Ascending aorta (tissue), 2 donors: ENCODE results near the gene HEY2. TPM values are rescaled to one million over a fixed set of nuclear protein-coding genes. Genes with fewer than 3 reads are reported as not detected.
"Not testable (repeated sequence)": the region's sequence is repeated elsewhere in the genome, so short reads cannot be mapped to it uniquely, and the experiment has no call there.

Experiments
- DNase-seq, 2 donors: peaks; one replicate each; pipeline ENCODE4 v3.0.0-alpha.2; 2019; ENCODE audit warnings: low spot score in 2 of 2
- H3K27ac ChIP-seq, 2 donors: fragments of 200-600 bp; sonication (generic); one replicate each; pipeline ENCODE4 v1.5.1; 2016 to 2017; ENCODE audit warnings: mild to moderate bottlenecking in 1 of 2
- H3K27me3 ChIP-seq: fragments of 200-600 bp; sonication (generic); one replicate; pipeline ENCODE4 v1.5.1; 2017
- H3K36me3 ChIP-seq, 2 donors: fragments of 200-600 bp; sonication (generic); one replicate each; pipeline ENCODE4 v1.5.1; 2016
- H3K4me1 ChIP-seq, 2 donors: fragments of 200-600 bp; sonication (generic); one replicate each; pipeline ENCODE4 v1.5.1; 2016 to 2017; ENCODE audit warnings: mild to moderate bottlenecking in 1 of 2
- H3K4me3 ChIP-seq, 2 donors: fragments of 200-600 bp; sonication (generic); one replicate each; pipeline ENCODE4 v1.5.1; 2016 to 2017; ENCODE audit warnings: mild to moderate bottlenecking in 1 of 2
- H3K9me3 ChIP-seq, 2 donors: fragments of 200-600 bp; sonication (generic); one replicate each; pipeline ENCODE4 v1.5.1; 2016
- intact Hi-C: fragments of 100-400 bp; cut with DNase I; formaldehyde crosslinking; loops from one replicate; pipeline ENCODE4 v1.15.1; 2023
- total RNA-seq: library from RNA; depleted of rRNA; stranded (reverse); fragments of >200 nt; gene quantifications from one replicate; pipeline ENCODE4 v1.1.0, GENCODE V29; 2016
- TF ChIP-seq, protein P1 (sequence below), 3 experiments: fragments of 200-600 bp in 2 of 3; fragments of 450-650 bp in 1 of 3; sonication (generic) in 2 of 3; IDR thresholded peaks; one replicate each; pipeline ENCODE4 v1.5.1; 2016 to 2019; ENCODE audit warnings: antibody characterized with exemption in 3 of 3, mild to moderate bottlenecking in 1 of 3, moderate library complexity in 1 of 3

Gene HEY2
- total RNA-seq, 1 donor from 2014 or later, result 0.32 TPM

- Histone ChIP-seq H3K27me3 (no peaks in the 10 kb centered on the region), H3K27ac (peak overlapping the region; percentile 25 to 41), H3K4me1 (peaks cover 0 to 17% of the 10 kb centered on the region in 2 donors), H3K4me3 (no peak overlapping the region), H3K9me3 (no peaks in the 10 kb centered on the region), H3K36me3 (no peaks in the 10 kb centered on the region)
- TF ChIP-seq, protein P1, sequence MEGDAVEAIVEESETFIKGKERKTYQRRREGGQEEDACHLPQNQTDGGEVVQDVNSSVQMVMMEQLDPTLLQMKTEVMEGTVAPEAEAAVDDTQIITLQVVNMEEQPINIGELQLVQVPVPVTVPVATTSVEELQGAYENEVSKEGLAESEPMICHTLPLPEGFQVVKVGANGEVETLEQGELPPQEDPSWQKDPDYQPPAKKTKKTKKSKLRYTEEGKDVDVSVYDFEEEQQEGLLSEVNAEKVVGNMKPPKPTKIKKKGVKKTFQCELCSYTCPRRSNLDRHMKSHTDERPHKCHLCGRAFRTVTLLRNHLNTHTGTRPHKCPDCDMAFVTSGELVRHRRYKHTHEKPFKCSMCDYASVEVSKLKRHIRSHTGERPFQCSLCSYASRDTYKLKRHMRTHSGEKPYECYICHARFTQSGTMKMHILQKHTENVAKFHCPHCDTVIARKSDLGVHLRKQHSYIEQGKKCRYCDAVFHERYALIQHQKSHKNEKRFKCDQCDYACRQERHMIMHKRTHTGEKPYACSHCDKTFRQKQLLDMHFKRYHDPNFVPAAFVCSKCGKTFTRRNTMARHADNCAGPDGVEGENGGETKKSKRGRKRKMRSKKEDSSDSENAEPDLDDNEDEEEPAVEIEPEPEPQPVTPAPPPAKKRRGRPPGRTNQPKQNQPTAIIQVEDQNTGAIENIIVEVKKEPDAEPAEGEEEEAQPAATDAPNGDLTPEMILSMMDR (IDR thresholded peaks at IDR 0.05), result no peak
- no peak for DNase-seq
- intact Hi-C loops, result no loop called here
Observed at GRCh38 chr6:125802943-125803377, 53.5 kb downstream of the HEY2 start.

DNA sequence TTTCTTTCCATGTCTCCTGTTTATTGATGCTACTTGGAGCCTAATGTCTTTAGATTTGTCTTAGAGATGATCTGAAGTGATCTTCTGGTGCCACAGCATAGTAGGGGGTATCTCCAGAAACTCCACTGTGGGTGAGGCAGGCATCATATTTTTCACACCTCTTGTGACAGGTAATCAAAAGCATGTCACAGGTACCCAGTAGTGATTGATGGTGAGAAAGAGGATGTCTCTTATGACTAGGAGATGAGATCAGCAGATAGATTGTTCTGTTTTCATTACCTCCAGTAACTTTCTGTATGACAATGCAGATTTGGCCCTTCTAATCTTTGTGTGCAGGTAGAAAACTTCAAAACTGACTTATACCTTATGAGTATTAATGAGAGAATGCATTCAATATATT, 54.8 kb downstream of the HEY2 start:
- Histone ChIP-seq H3K36me3 (no peaks in the 10 kb centered on the region), H3K4me3 (no peak overlapping the region), H3K27ac (no peak overlapping the region), H3K27me3 (no peaks in the 10 kb centered on the region), H3K4me1 (peaks cover 0 to 14% of the 10 kb centered on the region in 2 donors), H3K9me3 (no peaks in the 10 kb centered on the region)
- DNase-seq, result no peak
- TF ChIP-seq, protein P1 (IDR thresholded peaks at IDR 0.05), result no peak
- intact Hi-C loops, result no loop called here

- H3K27ac ChIP-seq, H3K36me3 ChIP-seq, H3K27me3 ChIP-seq, DNase-seq, H3K4me3 ChIP-seq, intact Hi-C loops, H3K9me3 ChIP-seq: not testable (repeated sequence)
- H3K4me1 ChIP-seq, result peaks cover 0 to 14% of the 10 kb centered on the region in 2 donors
Observed at GRCh38 chr6:125804866-125805425, 55.5 kb downstream of the HEY2 start.

DNA sequence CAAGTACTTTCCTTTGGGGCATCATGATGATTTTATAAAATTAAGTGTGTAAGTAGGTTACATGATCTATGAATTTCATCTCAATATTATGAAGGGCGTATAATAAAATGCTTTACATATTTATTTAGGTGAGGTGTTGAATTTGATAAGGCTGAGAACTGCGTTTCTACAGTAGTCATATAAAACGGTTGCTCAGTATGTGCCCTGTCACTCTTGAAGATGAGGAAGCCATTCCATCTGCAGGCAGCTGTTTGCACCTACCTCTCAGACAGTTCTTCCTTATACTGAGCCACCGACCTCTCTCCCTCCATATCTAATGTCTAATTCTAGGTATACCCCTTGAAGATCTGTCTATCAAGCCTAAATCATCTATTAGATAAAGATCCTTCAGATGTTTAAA, 57.4 kb downstream of the HEY2 start:
- Histone ChIP-seq H3K4me1 (peaks cover 0 to 14% of the 10 kb centered on the region in 2 donors), H3K27me3 (no peaks in the 10 kb centered on the region), H3K36me3 (no peaks in the 10 kb centered on the region), H3K4me3 (no peak overlapping the region), H3K27ac (no peak overlapping the region), H3K9me3 (no peaks in the 10 kb centered on the region)
- intact Hi-C loops, result no loop called here
- TF ChIP-seq, protein P1 (IDR thresholded peaks at IDR 0.05), result no peak
- DNase-seq, result no peak

DNA sequence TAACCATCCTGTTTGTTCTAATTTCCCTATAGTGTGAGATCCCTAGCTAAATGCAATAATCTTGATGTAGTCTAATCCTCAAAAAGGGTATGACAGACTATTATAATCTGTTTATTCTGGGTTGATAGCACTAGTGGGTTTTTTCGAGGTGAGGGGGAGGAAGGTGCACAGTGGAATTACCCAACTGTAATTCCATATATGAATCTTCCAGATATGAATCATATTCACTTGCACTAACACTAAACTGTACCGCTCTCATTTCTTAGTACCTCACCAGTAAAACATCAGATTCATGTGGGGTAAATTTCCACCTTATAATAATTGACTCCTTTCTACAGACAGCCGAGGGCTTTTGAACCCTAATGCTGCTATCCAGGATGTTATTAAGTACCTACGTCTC, 57.9 kb downstream of the HEY2 start:
- no peaks in the 10 kb centered on the region for H3K36me3 ChIP-seq
- H3K9me3 ChIP-seq, result no peaks in the 10 kb centered on the region
- no peaks in the 10 kb centered on the region for H3K27me3 ChIP-seq
- intact Hi-C loops, result no loop called here
- no peak overlapping the region for H3K4me3 ChIP-seq
- DNase-seq, result no peak
- TF ChIP-seq, protein P1 (IDR thresholded peaks at IDR 0.05), result no peak
- peaks cover 0 to 14% of the 10 kb centered on the region in 2 donors for H3K4me1 ChIP-seq
- H3K27ac ChIP-seq, result no peak overlapping the region

DNA sequence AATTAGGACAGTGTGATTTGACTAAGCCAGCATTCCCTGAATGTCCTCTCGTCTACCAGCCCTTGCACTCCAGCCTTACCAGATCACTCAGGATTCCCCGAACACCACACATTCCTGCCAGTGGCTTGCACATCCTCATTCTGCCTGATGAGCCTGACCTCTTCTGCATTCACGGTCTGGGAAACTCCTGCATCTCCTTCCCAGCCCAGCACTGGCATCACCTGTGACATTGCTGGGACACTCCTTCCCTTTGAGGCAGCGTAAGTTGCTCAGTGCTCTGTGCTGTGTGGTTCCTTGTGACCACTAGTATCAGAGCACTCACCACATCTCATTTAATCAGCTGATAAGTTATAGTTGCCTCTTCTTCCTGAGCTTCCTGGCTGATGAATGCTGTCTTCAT, 58.6 kb downstream of the HEY2 start:
- Histone ChIP-seq H3K4me1 (peaks cover 0 to 9% of the 10 kb centered on the region in 2 donors), H3K27ac (no peak overlapping the region), H3K4me3 (no peak overlapping the region), H3K9me3 (no peaks in the 10 kb centered on the region), H3K27me3 (no peaks in the 10 kb centered on the region), H3K36me3 (no peaks in the 10 kb centered on the region)
- TF ChIP-seq, protein P1 (IDR thresholded peaks at IDR 0.05), result no peak
- intact Hi-C loops, result no loop called here
- no peak for DNase-seq
